ENCODE data around the gene FHOD3.

GRCh38 chr18:36613069-36613468, 315.6 kb downstream of the FHOD3 start:
- TF ChIP-seq TCF7L2 (IDR thresholded peaks at IDR 0.05; ENCODE audit: borderline replicate concordance, low read depth, low read length) (no peak), ZNF645 (tag by site-specific recombination; IDR thresholded peaks at IDR 0.05) (no peak), CTCF (tag by site-specific recombination; IDR thresholded peaks at IDR 0.05) (no peak), ZNF555 (tag by site-specific recombination; conservative IDR thresholded peaks at IDR 0.05) (no peak), ZNF513 (tag by site-specific recombination; IDR thresholded peaks at IDR 0.05) (no peak), ZNF350 (tag by site-specific recombination; IDR thresholded peaks at IDR 0.05) (no peak), ZNF19 (tag by site-specific recombination; IDR thresholded peaks at IDR 0.05; ENCODE audit: low read depth) (no peak)
